Glutamatergic neuron (in vitro differentiated cells): ENCODE measurements around the gene IL1F10. TPM values are rescaled to one million over a fixed set of nuclear protein-coding genes. Genes with fewer than 3 reads are reported as not detected.

Source experiments
- DNase-seq: peaks from one replicate; pipeline ENCODE4 v3.0.0; 2022
- H3K27ac Mint-ChIP-seq: one replicate; pipeline ENCODE4 v1.8.0; 2020; ENCODE audit warnings: mild to moderate bottlenecking, mixed read lengths, inconsistent platforms; ENCODE audit not compliant: unreplicated experiment
- H3K27me3 Mint-ChIP-seq: one replicate; pipeline ENCODE4 v1.8.0; 2020; ENCODE audit warnings: mild to moderate bottlenecking, moderate library complexity, mixed read lengths, inconsistent platforms; ENCODE audit not compliant: unreplicated experiment
- H3K36me3 Mint-ChIP-seq: one replicate; pipeline ENCODE4 v1.8.0; 2020; ENCODE audit warnings: mild to moderate bottlenecking, mixed read lengths, inconsistent platforms; ENCODE audit not compliant: unreplicated experiment
- H3K4me1 Mint-ChIP-seq: one replicate; pipeline ENCODE4 v1.8.0; 2020; ENCODE audit warnings: mild to moderate bottlenecking, low read depth, mixed read lengths, inconsistent platforms; ENCODE audit not compliant: unreplicated experiment
- H3K4me3 Mint-ChIP-seq: one replicate; pipeline ENCODE4 v1.8.0; 2020; ENCODE audit warnings: mild to moderate bottlenecking, mixed read lengths, inconsistent platforms; ENCODE audit not compliant: unreplicated experiment
- H3K9me3 Mint-ChIP-seq: one replicate; pipeline ENCODE4 v1.8.0; 2020; ENCODE audit warnings: mild to moderate bottlenecking, moderate library complexity, mixed read lengths, inconsistent platforms; ENCODE audit not compliant: unreplicated experiment
- total RNA-seq: library from RNA; stranded (reverse); fragmentation: NEBNext Ultra II Directional; extraction: Animal tissue kit (Norgen Biotek cat#: 25700); gene quantifications from one replicate; pipeline ENCODE4 v1.2.1, GENCODE V29; 2021; ENCODE audit not compliant: unreplicated experiment
- TF ChIP-seq, protein P1 (sequence below): fragments of 200-600 bp; sonication (generic); IDR thresholded peaks from one replicate; pipeline ENCODE4 v1.5.0; 2021; ENCODE audit not compliant: partially characterized antibody, unreplicated experiment

The IL1F10 gene
- total RNA-seq, 1 donor from 2014 or later, result not detected

DNA sequence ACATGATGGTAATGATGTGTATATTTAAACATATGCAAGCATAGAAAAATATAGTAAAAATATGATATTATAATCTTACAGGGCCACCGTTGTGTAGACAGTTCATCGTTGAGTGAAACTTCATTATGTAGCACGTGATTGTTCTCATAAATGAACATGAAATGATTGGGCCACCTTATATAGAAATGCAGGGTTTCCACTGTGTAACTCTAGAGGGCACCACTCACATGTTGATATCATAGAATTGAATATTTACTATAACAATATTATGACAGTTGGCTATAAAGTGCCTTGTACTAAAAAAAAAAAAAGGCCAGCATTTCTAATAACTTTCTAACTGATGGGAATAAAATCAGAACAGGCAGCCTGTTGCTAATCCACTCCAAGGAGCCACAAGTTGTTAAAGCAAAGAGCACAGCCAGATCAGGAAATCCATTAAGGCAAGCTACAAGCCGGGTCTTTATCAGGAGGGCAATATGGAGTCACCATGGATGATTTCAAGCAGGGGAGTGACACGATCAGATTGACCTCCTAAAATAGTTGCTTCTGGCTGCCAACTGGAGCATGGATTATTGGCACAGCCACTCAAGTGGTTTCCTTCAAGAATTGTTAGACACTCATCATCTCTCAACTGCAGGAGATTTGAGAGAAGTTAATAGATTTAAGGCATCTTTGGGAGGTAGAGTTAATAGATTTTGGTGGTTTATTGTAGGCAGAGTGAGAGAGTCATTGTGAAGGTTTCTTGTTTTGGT is 16.7 kb downstream of the IL1F10 start:
- Mint-ChIP-seq H3K27ac (no peak overlapping the region), H3K4me3 (no peak overlapping the region), H3K36me3 (no peaks in the 10 kb centered on the region), H3K27me3 (no peaks in the 10 kb centered on the region), H3K9me3 (no peaks in the 10 kb centered on the region), H3K4me1 (no peaks in the 10 kb centered on the region)
- TF ChIP-seq, protein P1, sequence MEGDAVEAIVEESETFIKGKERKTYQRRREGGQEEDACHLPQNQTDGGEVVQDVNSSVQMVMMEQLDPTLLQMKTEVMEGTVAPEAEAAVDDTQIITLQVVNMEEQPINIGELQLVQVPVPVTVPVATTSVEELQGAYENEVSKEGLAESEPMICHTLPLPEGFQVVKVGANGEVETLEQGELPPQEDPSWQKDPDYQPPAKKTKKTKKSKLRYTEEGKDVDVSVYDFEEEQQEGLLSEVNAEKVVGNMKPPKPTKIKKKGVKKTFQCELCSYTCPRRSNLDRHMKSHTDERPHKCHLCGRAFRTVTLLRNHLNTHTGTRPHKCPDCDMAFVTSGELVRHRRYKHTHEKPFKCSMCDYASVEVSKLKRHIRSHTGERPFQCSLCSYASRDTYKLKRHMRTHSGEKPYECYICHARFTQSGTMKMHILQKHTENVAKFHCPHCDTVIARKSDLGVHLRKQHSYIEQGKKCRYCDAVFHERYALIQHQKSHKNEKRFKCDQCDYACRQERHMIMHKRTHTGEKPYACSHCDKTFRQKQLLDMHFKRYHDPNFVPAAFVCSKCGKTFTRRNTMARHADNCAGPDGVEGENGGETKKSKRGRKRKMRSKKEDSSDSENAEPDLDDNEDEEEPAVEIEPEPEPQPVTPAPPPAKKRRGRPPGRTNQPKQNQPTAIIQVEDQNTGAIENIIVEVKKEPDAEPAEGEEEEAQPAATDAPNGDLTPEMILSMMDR, result no peak
- DNase-seq, result no peak

DNA sequence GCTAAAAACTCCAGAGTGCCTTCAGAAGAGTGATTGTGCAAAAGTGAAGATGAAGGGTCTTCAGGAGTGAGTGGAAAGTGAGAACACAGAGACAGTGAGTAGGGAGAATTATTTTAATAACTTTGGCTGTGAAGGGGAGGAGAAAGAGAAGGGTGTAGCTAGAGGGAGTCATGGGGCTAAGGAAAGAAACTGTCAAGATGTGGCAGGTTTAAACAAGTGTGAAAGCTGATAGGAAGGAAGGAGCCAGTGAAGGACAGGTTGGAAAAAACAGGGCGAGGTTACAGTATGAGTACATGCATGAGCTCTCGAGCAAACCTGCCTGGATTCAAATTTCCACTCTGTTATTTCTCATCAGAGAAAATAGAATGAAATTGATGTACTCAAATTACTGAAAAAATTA is 17.8 kb downstream of the IL1F10 start:
- Mint-ChIP-seq H3K27me3 (no peaks in the 10 kb centered on the region), H3K4me1 (no peaks in the 10 kb centered on the region), H3K4me3 (no peak overlapping the region), H3K36me3 (no peaks in the 10 kb centered on the region), H3K27ac (no peak overlapping the region), H3K9me3 (no peaks in the 10 kb centered on the region)
- no peak for DNase-seq
- TF ChIP-seq, protein P1, result no peak

- no peaks in the 10 kb centered on the region for H3K9me3 Mint-ChIP-seq
- H3K36me3 Mint-ChIP-seq, result no peaks in the 10 kb centered on the region
- DNase-seq, result no peak
- no peaks in the 10 kb centered on the region for H3K4me1 Mint-ChIP-seq
- H3K27me3 Mint-ChIP-seq, result no peaks in the 10 kb centered on the region
- no peak overlapping the region for H3K4me3 Mint-ChIP-seq
- TF ChIP-seq, protein P1, result no peak
- H3K27ac Mint-ChIP-seq, result no peak overlapping the region
Measured at GRCh38 chr2:113088213-113088992, 20.6 kb downstream of the IL1F10 start.

DNA sequence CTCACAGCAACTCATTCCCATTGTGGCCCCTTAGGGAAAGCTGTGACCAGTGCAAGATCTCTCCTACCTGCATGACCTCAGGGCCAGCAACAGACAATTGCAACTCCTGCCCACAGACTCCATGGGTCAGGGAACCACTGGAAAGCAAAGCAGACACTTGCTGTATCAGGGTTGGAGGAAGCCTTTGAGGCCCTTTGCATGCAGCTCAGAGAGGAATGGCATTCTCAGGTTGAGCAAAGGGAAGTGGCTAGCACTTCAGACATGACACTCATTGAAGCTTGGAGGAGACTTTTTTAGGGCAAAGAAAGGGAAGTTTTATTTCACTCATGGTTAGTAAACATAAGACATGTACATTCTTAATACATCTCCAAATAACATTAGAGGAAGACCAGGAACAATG is 22.1 kb downstream of the IL1F10 start:
- Mint-ChIP-seq H3K27me3 (no peaks in the 10 kb centered on the region), H3K36me3 (no peaks in the 10 kb centered on the region), H3K9me3 (no peaks in the 10 kb centered on the region), H3K4me1 (no peaks in the 10 kb centered on the region), H3K4me3 (no peak overlapping the region), H3K27ac (no peak overlapping the region)
- no peak for DNase-seq
- TF ChIP-seq, protein P1, result no peak
